HAP-1 (cell line): Measurements from ENCODE around the gene ADGRD1.
"Not testable (repeated sequence)": the region's sequence is repeated elsewhere in the genome, so short reads cannot be mapped to it uniquely, and the experiment has no call there.

Experiments used
- DNase-seq, 2 experiments: peaks; one replicate each; pipeline ENCODE4 v3.0.0-alpha.2; 2016 to 2020; ENCODE audit warnings: low spot score in 2 of 2
- H3K27me3 ChIP-seq: fragments of 250-450 bp; sonication (Bioruptor Pico); 2 replicates; pipeline ENCODE4 v1.5.1; 2020; ENCODE audit warnings: low read depth, mild to moderate bottlenecking, moderate library complexity
- H3K36me3 ChIP-seq: fragments of 250-450 bp; sonication (Bioruptor Pico); replicated peaks from 2 replicates; pipeline ENCODE4 v1.5.1; 2020; ENCODE audit warnings: mild to moderate bottlenecking
- H3K4me1 ChIP-seq: fragments of 250-450 bp; sonication (Bioruptor Pico); 2 replicates; pipeline ENCODE4 v1.5.1; 2020; ENCODE audit warnings: mild to moderate bottlenecking
- H3K4me3 ChIP-seq: fragments of 250-450 bp; sonication (Bioruptor Pico); 2 replicates; pipeline ENCODE4 v1.5.1; 2020; ENCODE audit warnings: mild to moderate bottlenecking, moderate library complexity
- H3K9me3 ChIP-seq: fragments of 250-450 bp; sonication (Bioruptor Pico); 2 replicates; pipeline ENCODE4 v1.5.1; 2020; ENCODE audit warnings: mild to moderate bottlenecking, moderate library complexity
- in situ Hi-C: fragments of 300-500 bp; cut with MboI; formaldehyde crosslinking; loops from 3 replicates; pipeline ENCODE4 v1.14.3; 2020; ENCODE audit warnings: low sequenced_read_pairs, inconsistent platforms, mixed read lengths

Gene ADGRD1

DNA sequence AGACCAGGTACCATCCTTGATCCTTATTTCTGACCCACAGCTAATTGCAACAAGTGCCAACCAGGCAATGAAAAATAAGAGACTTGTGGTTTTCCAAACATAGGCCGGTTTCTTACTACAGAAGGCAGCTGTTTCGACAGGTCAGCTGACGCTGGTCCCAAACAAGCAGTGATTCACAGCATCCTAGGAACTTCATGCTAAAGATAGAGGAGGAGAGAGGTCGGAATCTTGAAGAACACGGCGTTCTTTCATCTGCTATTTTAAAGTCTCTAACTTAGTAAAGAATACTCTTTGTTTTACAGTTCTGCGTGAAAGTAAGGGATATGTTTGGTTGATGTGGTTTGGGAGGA is 28.1 kb upstream of the ADGRD1 start:
- DNase-seq, result no peak
- Histone ChIP-seq H3K4me1 (no peaks in the 10 kb centered on the region), H3K27me3 (peaks cover 24% of the 10 kb centered on the region), H3K9me3 (no peaks in the 10 kb centered on the region), H3K4me3 (no peak overlapping the region), H3K36me3 (no peaks in the 10 kb centered on the region)
- in situ Hi-C loops, result loop anchor here (25.0 kb wide), 1 partner anchor 1087 kb away; no protein-coding TSS in a partner anchor

DNA sequence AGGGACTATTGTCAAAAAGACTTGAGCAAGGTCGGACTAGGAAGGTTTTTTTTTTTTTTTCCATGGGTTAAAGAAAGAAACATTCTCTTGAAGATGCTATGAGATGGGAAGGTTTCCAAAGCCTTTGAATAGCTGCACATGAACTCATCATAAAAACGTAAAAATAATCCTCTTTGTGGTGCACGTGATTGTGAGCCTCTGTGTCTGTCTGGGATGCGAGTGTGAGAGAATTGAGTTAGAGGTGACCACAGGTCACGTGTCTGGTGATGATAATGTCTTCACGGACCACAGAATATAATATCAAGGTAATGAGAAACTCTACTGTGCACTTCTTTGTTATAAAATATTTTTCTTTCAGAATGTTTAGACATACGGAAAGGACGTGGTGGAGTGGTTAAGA is 24.3 kb upstream of the ADGRD1 start:
- no peak for DNase-seq
- H3K4me3 ChIP-seq, result no peak overlapping the region
- H3K27me3 ChIP-seq, result peaks cover 54% of the 10 kb centered on the region
- in situ Hi-C loops, result loop anchor here (25.0 kb wide), 1 partner anchor 1083 kb away; no protein-coding TSS in a partner anchor
- H3K36me3 ChIP-seq, result no peaks in the 10 kb centered on the region
- H3K9me3 ChIP-seq, result no peaks in the 10 kb centered on the region
- H3K4me1 ChIP-seq, result no peaks in the 10 kb centered on the region

DNA sequence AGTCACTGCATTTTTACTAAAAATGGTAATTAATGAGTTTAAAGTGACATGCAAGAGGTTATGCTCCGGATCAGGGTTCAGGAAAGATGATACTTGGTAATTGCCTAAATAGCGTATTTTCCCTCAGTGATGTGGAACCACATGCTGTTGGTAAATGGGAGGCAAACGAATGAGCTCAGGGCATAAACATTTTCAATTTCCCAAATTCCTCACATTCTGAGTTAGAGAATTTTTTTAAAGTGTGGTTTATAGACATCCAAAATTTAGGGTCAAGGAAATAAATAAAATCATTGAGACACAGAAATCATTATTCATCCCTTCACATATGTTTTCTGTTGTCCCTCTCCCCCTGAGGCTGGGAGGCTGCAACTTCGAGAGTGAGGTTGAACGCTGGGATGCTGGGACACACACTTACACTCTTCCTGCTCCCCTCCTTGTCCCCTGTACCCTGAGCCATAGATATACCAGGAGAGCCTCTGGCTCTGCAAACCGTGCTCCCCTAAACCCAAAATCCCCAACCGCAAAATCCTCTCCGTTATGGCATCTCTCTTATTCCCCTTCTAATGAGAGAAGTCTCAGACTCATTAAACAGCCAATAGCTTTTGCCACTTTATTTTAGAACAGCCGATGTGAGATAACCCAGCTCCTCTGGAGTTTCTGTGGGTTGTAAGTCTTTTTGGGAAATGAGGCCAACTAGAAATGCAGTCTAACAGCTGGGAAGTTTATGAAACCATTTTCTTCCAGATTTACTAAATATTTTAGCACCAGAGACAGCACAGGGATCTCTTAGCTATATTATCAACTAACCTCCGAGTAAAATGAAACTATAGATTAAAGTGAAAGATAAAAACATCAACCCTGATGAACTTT is 21.4 kb upstream of the ADGRD1 start:
- Histone ChIP-seq H3K36me3 (no peaks in the 10 kb centered on the region), H3K9me3 (no peaks in the 10 kb centered on the region), H3K4me1 (no peaks in the 10 kb centered on the region), H3K27me3 (peaks cover 67% of the 10 kb centered on the region), H3K4me3 (no peak overlapping the region)
- DNase-seq, result no peak
- in situ Hi-C loops, result loop anchor here (25.0 kb wide), 1 partner anchor 1080 kb away; no protein-coding TSS in a partner anchor

DNA sequence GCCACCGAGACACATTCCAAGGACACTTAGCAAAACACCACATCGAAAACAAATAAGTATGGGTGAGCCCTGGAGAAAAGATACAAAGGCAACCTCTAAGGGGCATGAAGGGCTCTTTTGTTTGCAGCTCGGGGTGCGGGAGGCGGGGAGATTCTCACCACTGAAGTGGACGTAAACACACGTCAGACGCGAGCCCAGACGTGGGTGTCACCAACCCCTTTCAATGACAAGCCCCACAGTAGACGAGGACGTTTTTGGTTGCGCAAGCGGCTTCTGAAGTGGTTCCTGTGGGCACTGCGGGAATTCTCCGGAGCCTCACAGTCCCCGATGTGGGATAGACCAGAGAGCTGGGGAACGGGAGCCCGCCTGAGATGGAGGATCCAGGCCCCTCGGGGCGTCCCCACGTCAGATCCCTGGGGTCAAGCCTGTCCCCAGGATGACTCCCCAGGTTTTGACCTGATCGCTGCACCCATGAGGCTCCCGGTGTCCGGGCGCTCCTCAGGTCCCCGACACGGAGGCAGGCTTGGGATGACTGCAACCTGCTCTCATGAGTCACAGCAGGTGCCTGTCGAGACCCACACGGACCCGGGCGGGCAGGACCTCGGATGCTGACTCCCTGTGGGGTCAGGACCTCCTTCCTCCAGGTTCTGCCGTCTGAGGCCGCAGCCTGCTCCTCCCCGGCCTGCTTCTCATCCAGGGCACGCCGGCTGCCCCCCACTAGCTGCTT is 20.3 kb upstream of the ADGRD1 start:
- in situ Hi-C loops, result loop anchor here (25.0 kb wide), 1 partner anchor 1079 kb away; no protein-coding TSS in a partner anchor
- Histone ChIP-seq H3K9me3 (no peaks in the 10 kb centered on the region), H3K27me3 (peaks cover 63% of the 10 kb centered on the region), H3K36me3 (no peaks in the 10 kb centered on the region), H3K4me3 (no peak overlapping the region), H3K4me1 (no peaks in the 10 kb centered on the region)
- no peak for DNase-seq

GRCh38 chr12:130934753-130935152 is 19.0 kb upstream of the ADGRD1 start:
- no peak overlapping the region for H3K4me3 ChIP-seq
- no peak for DNase-seq
- H3K27me3 ChIP-seq, result peaks cover 50% of the 10 kb centered on the region
- H3K4me1 ChIP-seq, result no peaks in the 10 kb centered on the region
- H3K36me3 ChIP-seq, result no peaks in the 10 kb centered on the region
- in situ Hi-C loops, result loop anchor here (25.0 kb wide), 1 partner anchor 1078 kb away; no protein-coding TSS in a partner anchor
- H3K9me3 ChIP-seq, result no peaks in the 10 kb centered on the region

- H3K27me3 ChIP-seq, result peaks cover 39% of the 10 kb centered on the region
- no peaks in the 10 kb centered on the region for H3K9me3 ChIP-seq
- DNase-seq, result no peak
- in situ Hi-C loops, result loop anchor here (25.0 kb wide), 1 partner anchor 1076 kb away; no protein-coding TSS in a partner anchor
- H3K4me1 ChIP-seq, result no peaks in the 10 kb centered on the region
- no peak overlapping the region for H3K4me3 ChIP-seq
- no peaks in the 10 kb centered on the region for H3K36me3 ChIP-seq
These were observed 17.1 kb upstream of the ADGRD1 start for GRCh38 chr12:130936561-130936960.

GRCh38 chr12:130937063-130937462 is 16.6 kb upstream of the ADGRD1 start:
- Histone ChIP-seq H3K4me1 (no peaks in the 10 kb centered on the region), H3K27me3 (peaks cover 34% of the 10 kb centered on the region), H3K36me3 (no peaks in the 10 kb centered on the region), H3K9me3 (no peaks in the 10 kb centered on the region), H3K4me3 (no peak overlapping the region)
- no peak for DNase-seq
- in situ Hi-C loops, result loop anchor here (25.0 kb wide), 1 partner anchor 1075 kb away; no protein-coding TSS in a partner anchor

DNA sequence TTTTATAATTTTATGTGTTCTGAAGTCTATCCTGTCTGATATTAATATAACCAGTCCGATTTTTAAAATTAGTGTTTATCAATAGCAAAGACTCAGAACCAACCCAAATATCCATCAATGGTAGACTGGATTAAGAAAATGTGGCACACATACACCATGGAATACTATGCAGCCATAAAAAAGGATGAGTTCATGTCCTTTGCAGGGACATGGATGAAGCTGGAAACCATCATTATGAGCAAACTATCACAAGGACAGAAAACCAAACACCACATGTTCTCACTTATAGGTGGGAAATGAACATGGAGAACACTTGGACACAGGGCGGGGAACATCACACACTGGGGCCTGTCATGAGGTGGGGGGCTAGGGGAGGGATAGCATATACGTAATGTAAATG is 16.2 kb upstream of the ADGRD1 start:
- not testable (repeated sequence) for H3K36me3 ChIP-seq, DNase-seq, H3K4me1 ChIP-seq, H3K9me3 ChIP-seq, H3K4me3 ChIP-seq
- H3K27me3 ChIP-seq, result peaks cover 29% of the 10 kb centered on the region
- in situ Hi-C loops, result loop anchor here (25.0 kb wide), 1 partner anchor 1075 kb away; no protein-coding TSS in a partner anchor

GRCh38 chr12:130938186-130938585 is 15.5 kb upstream of the ADGRD1 start:
- Histone ChIP-seq H3K4me3 (no peak overlapping the region), H3K4me1 (no peaks in the 10 kb centered on the region), H3K9me3 (no peaks in the 10 kb centered on the region), H3K36me3 (no peaks in the 10 kb centered on the region), H3K27me3 (peaks cover 23% of the 10 kb centered on the region)
- in situ Hi-C loops, result loop anchor here (25.0 kb wide), 1 partner anchor 1074 kb away; no protein-coding TSS in a partner anchor
- DNase-seq, result no peak

DNA sequence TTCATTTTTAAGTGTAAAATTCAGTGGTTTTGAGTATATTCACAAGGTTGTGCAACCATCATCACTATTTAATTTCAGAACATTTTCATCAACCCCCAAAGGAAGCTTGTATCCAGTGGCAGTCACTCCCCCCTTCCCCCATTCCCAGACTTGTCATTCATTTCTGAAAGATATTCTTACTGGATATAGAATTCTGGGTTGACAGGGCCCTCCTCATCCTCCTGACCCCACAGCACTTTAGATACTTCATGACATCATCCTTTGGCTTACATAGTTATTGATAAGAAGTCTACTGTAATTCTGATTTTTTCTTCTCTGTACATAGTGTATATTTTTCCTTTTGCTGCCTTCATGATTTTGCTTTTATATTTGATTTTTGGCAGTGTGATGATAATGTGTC is 8.8 kb upstream of the ADGRD1 start:
- no peaks in the 10 kb centered on the region for H3K36me3 ChIP-seq
- no peaks in the 10 kb centered on the region for H3K27me3 ChIP-seq
- no peaks in the 10 kb centered on the region for H3K4me1 ChIP-seq
- H3K4me3 ChIP-seq, result no peak overlapping the region
- no peak for DNase-seq
- in situ Hi-C loops, result loop anchor here (25.0 kb wide), 1 partner anchor 1067 kb away; no protein-coding TSS in a partner anchor
- H3K9me3 ChIP-seq, result no peaks in the 10 kb centered on the region

DNA sequence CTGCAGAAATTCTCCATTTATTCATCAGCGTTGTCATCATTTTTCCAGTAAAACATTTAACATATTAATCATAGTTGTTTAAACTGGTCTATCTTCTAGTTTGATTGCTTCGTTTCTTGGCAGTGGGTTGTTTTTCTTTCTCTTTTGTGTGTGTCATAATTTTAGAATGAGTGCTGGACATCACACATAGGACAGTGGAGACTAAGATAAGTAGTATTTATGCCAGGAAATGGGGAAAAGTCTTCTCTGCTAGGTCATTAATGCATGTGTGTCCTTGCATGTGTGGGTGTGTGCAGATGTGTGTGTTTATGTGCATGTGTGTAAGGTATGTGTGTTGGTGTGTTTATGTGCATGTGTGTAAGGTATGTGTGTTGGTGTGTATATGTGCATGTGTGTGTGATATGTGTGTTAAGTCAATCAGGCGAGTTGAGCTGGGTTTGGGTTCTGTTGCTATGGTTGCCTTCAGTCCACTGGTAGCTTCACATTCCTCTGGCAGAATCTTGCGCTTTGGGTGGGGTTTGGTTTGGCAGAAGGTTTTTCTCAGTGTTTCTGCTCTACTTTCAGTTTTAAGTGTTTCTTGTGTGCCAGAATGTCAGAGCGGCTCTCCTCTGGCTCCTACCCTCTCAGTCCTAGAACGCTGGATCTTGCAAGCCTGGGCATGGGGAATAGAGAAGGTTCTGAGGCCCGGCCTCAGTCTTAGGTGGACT is 7.8 kb upstream of the ADGRD1 start:
- H3K4me1 ChIP-seq, result no peaks in the 10 kb centered on the region
- H3K9me3 ChIP-seq, result no peaks in the 10 kb centered on the region
- DNase-seq, result no peak
- no peak overlapping the region for H3K4me3 ChIP-seq
- H3K27me3 ChIP-seq, result no peaks in the 10 kb centered on the region
- no peaks in the 10 kb centered on the region for H3K36me3 ChIP-seq
- in situ Hi-C loops, result loop anchor here (25.0 kb wide), 1 partner anchor 1066 kb away; no protein-coding TSS in a partner anchor

DNA sequence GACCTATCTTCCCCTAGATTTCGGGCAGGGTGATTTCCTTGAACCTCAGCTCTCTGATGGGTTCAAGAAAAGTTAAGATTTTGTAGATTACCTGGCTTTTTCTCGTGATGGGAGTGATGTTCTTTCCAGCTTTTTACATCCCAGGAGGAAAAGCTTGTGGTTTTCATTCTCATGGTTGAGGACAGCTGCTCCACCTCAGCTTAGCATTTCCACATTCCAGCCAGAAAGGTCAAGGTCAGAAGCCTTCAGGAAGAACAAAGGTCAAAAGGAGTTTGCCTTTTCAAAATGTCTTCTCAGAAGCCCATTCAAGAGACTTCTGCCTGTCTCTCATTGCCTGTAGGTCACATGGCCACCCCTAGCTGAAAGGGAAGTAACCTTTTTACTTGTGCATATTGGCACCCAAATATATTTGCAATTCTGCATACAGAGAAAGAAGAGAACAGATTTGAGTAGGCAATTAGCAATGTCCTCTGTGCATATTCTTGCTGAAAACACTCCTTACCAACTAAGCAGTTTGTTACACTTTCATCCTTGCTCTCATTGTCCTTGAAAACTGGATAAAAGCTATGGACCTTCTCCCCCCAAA is 6.6 kb upstream of the ADGRD1 start:
- Histone ChIP-seq H3K4me1 (no peaks in the 10 kb centered on the region), H3K27me3 (peaks cover 1% of the 10 kb centered on the region), H3K4me3 (no peak overlapping the region), H3K9me3 (no peaks in the 10 kb centered on the region), H3K36me3 (no peaks in the 10 kb centered on the region)
- no peak for DNase-seq
- in situ Hi-C loops, result loop anchor here (25.0 kb wide), 1 partner anchor 1065 kb away; no protein-coding TSS in a partner anchor

- no peaks in the 10 kb centered on the region for H3K9me3 ChIP-seq
- no peaks in the 10 kb centered on the region for H3K36me3 ChIP-seq
- no peaks in the 10 kb centered on the region for H3K4me1 ChIP-seq
- peaks cover 12% of the 10 kb centered on the region for H3K27me3 ChIP-seq
- in situ Hi-C loops, result loop anchor here (25.0 kb wide), 1 partner anchor 1064 kb away; no protein-coding TSS in a partner anchor
- no peak for DNase-seq
- H3K4me3 ChIP-seq, result no peak overlapping the region
These were observed 5.6 kb upstream of the ADGRD1 start for GRCh38 chr12:130948136-130948535.
